Body of pancreas (tissue), 4 donors: ENCODE data around the gene MAVS. TPM values are rescaled to one million over a fixed set of nuclear protein-coding genes. Genes with fewer than 3 reads are reported as not detected.

ENCODE experiments used
- ATAC-seq: fragments of 150-250 bp; one replicate; pipeline ENCODE4 v1.9.1; 2016
- DNase-seq, 4 donors: peaks; one replicate each; pipeline ENCODE4 v3.0.0-alpha.2; 2019
- H3K27ac ChIP-seq, 4 donors: fragments of 200-600 bp; sonication (generic); 1 replicate in 3 of 4; 2 replicates in 1 of 4; pipeline versions ENCODE4 v1.5.1 to v1.6.1; 2016 to 2019; ENCODE audit warnings: mild to moderate bottlenecking in 1 of 4, mixed read lengths in 1 of 4, moderate library complexity in 1 of 4
- H3K27me3 ChIP-seq, 2 donors: fragments of 200-600 bp; sonication (generic); one replicate each; pipeline ENCODE4 v1.6.0; 2016; ENCODE audit warnings: mild to moderate bottlenecking in 1 of 2
- H3K36me3 ChIP-seq, 2 donors: fragments of 200-600 bp; sonication (generic); replicated peaks in 1 of 2; 2 replicates each; pipeline ENCODE4 v1.5.1; 2016; ENCODE audit warnings: low read depth in 2 of 2; ENCODE audit not compliant: insufficient read depth in 1 of 2
- H3K4me1 ChIP-seq: fragments of 200-600 bp; sonication (generic); one replicate; pipeline ENCODE4 v1.6.0; 2016
- H3K4me3 ChIP-seq, 2 donors: fragments of 200-600 bp; sonication (generic); 1 replicate in 1 of 2; 2 replicates in 1 of 2; pipeline ENCODE4 v1.5.1; 2016 to 2019
- H3K9me3 ChIP-seq, 3 donors: fragments of 200-600 bp; sonication (generic); 1 replicate in 2 of 3; 2 replicates in 1 of 3; pipeline ENCODE4 v1.5.1; 2016
- CTCF ChIP-seq, 7 experiments: fragments of 450-650 bp in 4 of 7; fragments of 200-600 bp in 3 of 7; sonication (generic) in 3 of 7; IDR thresholded peaks; one replicate each; pipeline ENCODE4 v1.5.1; 2016 to 2019; ENCODE audit warnings: antibody characterized with exemption in 7 of 7
- POLR2A ChIP-seq, 3 donors: fragments of 450-650 bp; IDR thresholded peaks; one replicate each; pipeline ENCODE4 v1.6.1; 2016; ENCODE audit warnings: antibody characterized with exemption in 3 of 3, mild to moderate bottlenecking in 2 of 3
- WGBS, 2 donors: methylation state at CpG; one replicate each; pipeline ENCODE4 v1.1.5; 2017; 5-methylcytosine and 5-hydroxymethylcytosine counted together
- intact Hi-C: fragments of 100-400 bp; cut with DNase I; formaldehyde crosslinking; loops from one replicate; pipeline ENCODE4 v1.15.1; 2023
- total RNA-seq, 2 donors: library from RNA; depleted of rRNA; stranded (reverse); fragments of >200 nt; gene quantifications; one replicate each; pipeline ENCODE4 v1.1.0, GENCODE V29; 2016

Gene MAVS
- total RNA-seq, 2 donors from 2014 or later = 21.5 to 24.4 TPM

- H3K27me3 ChIP-seq = no peaks in the 10 kb centered on the region
- no peak overlapping the region for H3K4me3 ChIP-seq
- 93 to 99% methylated on average over 5 to 6 of the region's 6 CpGs for WGBS, 2 donors
- no peaks in the 10 kb centered on the region for H3K4me1 ChIP-seq
- TF ChIP-seq POLR2A (IDR thresholded peaks at IDR 0.05) (no peak), CTCF (IDR thresholded peaks at IDR 0.05) (no peak)
- intact Hi-C loops = loop anchor here (10.0 kb wide), 2 partner anchors 74 to 184 kb away; partner anchors contain the start of genes CENPB and SPEF1
- no peak overlapping the region for H3K27ac ChIP-seq
- ATAC-seq (no peak), DNase-seq (no peak)
- no peaks in the 10 kb centered on the region for H3K9me3 ChIP-seq
- peaks cover 16 to 35% of the 10 kb centered on the region in 2 donors for H3K36me3 ChIP-seq
These were observed 12.1 kb downstream of the MAVS start for GRCh38 chr20:3858689-3859088.

- H3K27me3 ChIP-seq = no peaks in the 10 kb centered on the region
- no peak overlapping the region for H3K4me3 ChIP-seq
- H3K9me3 ChIP-seq = no peaks in the 10 kb centered on the region
- no peak overlapping the region for H3K27ac ChIP-seq
- ATAC-seq (no peak), DNase-seq (no peak)
- H3K4me1 ChIP-seq = no peaks in the 10 kb centered on the region
- 94 to 98% methylated on average over 6 to 7 of the region's 7 CpGs for WGBS, 2 donors
- TF ChIP-seq CTCF (IDR thresholded peaks at IDR 0.05) = no peak
- no peak for TF ChIP-seq POLR2A (IDR thresholded peaks at IDR 0.05)
- peaks cover 16 to 53% of the 10 kb centered on the region in 2 donors for H3K36me3 ChIP-seq
- intact Hi-C loops = no loop called here
These were observed 14.6 kb downstream of the MAVS start for GRCh38 chr20:3861191-3861590.

GRCh38 chr20:3862333-3862732 is 15.7 kb downstream of the MAVS start:
- Histone ChIP-seq H3K36me3 (peaks cover 16 to 54% of the 10 kb centered on the region in 2 donors), H3K27me3 (no peaks in the 10 kb centered on the region), H3K27ac (no peak overlapping the region), H3K9me3 (no peaks in the 10 kb centered on the region), H3K4me1 (no peaks in the 10 kb centered on the region), H3K4me3 (no peak overlapping the region)
- intact Hi-C loops = no loop called here
- WGBS, 2 donors = 100% methylated on average over 1 of the region's 1 CpG
- TF ChIP-seq POLR2A (IDR thresholded peaks at IDR 0.05) (no peak), CTCF (IDR thresholded peaks at IDR 0.05) (no peak)
- DNase-seq = no peak
- no peak for ATAC-seq

GRCh38 chr20:3863317-3863716 is 16.7 kb downstream of the MAVS start:
- WGBS, 2 donors = 87 to 92% methylated on average over 7 of the region's 7 CpGs
- no peak for ATAC-seq
- no peak for TF ChIP-seq POLR2A (IDR thresholded peaks at IDR 0.05)
- TF ChIP-seq CTCF (IDR thresholded peaks at IDR 0.05) = no peak
- intact Hi-C loops = no loop called here
- Histone ChIP-seq H3K27me3 (no peaks in the 10 kb centered on the region), H3K4me3 (no peak overlapping the region), H3K36me3 (peaks cover 16 to 51% of the 10 kb centered on the region in 2 donors), H3K4me1 (no peaks in the 10 kb centered on the region), H3K9me3 (no peaks in the 10 kb centered on the region), H3K27ac (no peak overlapping the region)
- no peak for DNase-seq

GRCh38 chr20:3864518-3864917 is 17.9 kb downstream of the MAVS start:
- ATAC-seq (no peak), DNase-seq (peak in 2 of 4 donors; percentile 33 to 38)
- no peak for TF ChIP-seq CTCF (IDR thresholded peaks at IDR 0.05)
- no peak for TF ChIP-seq POLR2A (IDR thresholded peaks at IDR 0.05)
- Histone ChIP-seq H3K4me1 (no peaks in the 10 kb centered on the region), H3K27ac (no peak overlapping the region), H3K27me3 (no peaks in the 10 kb centered on the region), H3K9me3 (no peaks in the 10 kb centered on the region), H3K4me3 (no peak overlapping the region), H3K36me3 (peaks cover 16 to 46% of the 10 kb centered on the region in 2 donors)
- 76 to 82% methylated on average over 4 to 5 of the region's 5 CpGs for WGBS, 2 donors
- intact Hi-C loops = no loop called here
